Neural cell (in vitro differentiated cells): ENCODE data around the gene PROK1. TPM values are rescaled to one million over a fixed set of nuclear protein-coding genes. Genes with fewer than 3 reads are reported as not detected.

Experiments used
- H2AFZ ChIP-seq: fragments of 200-600, 300-800 bp; sonication (generic), shearing (Covaris generic); 2 replicates; pipeline ENCODE4 v1.6.0; 2014; ENCODE audit warnings: low read depth, mild to moderate bottlenecking, antibody characterized with exemption, low read length, moderate library complexity
- H3F3A ChIP-seq: fragments of 200-600 bp; shearing (Covaris generic); 2 replicates; pipeline ENCODE4 v1.6.1; 2016; ENCODE audit warnings: mild to moderate bottlenecking, moderate library complexity, mixed read lengths, antibody characterized with exemption, low read length; ENCODE audit not compliant: insufficient read depth, poor library complexity, severe bottlenecking
- H3K27ac ChIP-seq: fragments of 200-600, 300-800 bp; sonication (generic), shearing (Covaris generic); 2 replicates; pipeline ENCODE4 v1.5.1; 2014; ENCODE audit warnings: mild to moderate bottlenecking, low read length, moderate library complexity
- H3K27me3 ChIP-seq: fragments of 300-800, 200-600 bp; sonication (generic), shearing (Covaris generic); 2 replicates; pipeline ENCODE4 v1.6.0; 2014; ENCODE audit warnings: mild to moderate bottlenecking, low read depth, low read length, moderate library complexity; ENCODE audit not compliant: insufficient read depth
- H3K36me3 ChIP-seq: fragments of 300-800, 200-600 bp; sonication (generic), shearing (Covaris generic); 2 replicates; pipeline ENCODE4 v1.5.1; 2014; ENCODE audit warnings: mild to moderate bottlenecking, antibody characterized with exemption, low read length, moderate library complexity; ENCODE audit not compliant: insufficient read depth
- H3K4me2 ChIP-seq: fragments of 300-800, 200-600 bp; sonication (generic), shearing (Covaris generic); 2 replicates; pipeline ENCODE4 v1.6.0; 2014; ENCODE audit warnings: mild to moderate bottlenecking, low read length
- H3K4me3 ChIP-seq: fragments of 300-800, 200-600 bp; sonication (generic), shearing (Covaris generic); 2 replicates; pipeline ENCODE4 v1.5.1; 2014; ENCODE audit warnings: mild to moderate bottlenecking, low read length, moderate library complexity
- H3K79me2 ChIP-seq: fragments of 200-600 bp; shearing (Covaris generic); replicated peaks from 2 replicates; pipeline ENCODE4 v1.6.0; 2014; ENCODE audit warnings: mild to moderate bottlenecking, low read length, moderate library complexity; ENCODE audit not compliant: insufficient read depth
- H3K9ac ChIP-seq: fragments of 300-800, 200-600 bp; sonication (generic), shearing (Covaris generic); 2 replicates; pipeline ENCODE4 v1.6.1; 2016; ENCODE audit warnings: mild to moderate bottlenecking, low read length, mixed read lengths
- H3K9me2 ChIP-seq: fragments of 200-600 bp; shearing (Covaris generic); 2 replicates; pipeline ENCODE4 v1.6.1; 2016; ENCODE audit warnings: mild to moderate bottlenecking, low read length, mixed read lengths; ENCODE audit not compliant: insufficient read depth
- H3K9me3 ChIP-seq: fragments of 200-600, 300-800 bp; sonication (generic), shearing (Covaris generic); 2 replicates; pipeline ENCODE4 v1.6.1; 2016; ENCODE audit warnings: mild to moderate bottlenecking, mixed run types, low read length, moderate library complexity, mixed read lengths
- H4K20me1 ChIP-seq: fragments of 200-600 bp; shearing (Covaris generic); 2 replicates; pipeline ENCODE4 v1.6.1; 2016; ENCODE audit warnings: mild to moderate bottlenecking, mixed run types; ENCODE audit not compliant: insufficient read depth
- EP300 ChIP-seq: fragments of 450-650 bp; conservative IDR thresholded peaks from 2 replicates; pipeline ENCODE4 v1.6.1; 2014; ENCODE audit warnings: antibody characterized with exemption, mild to moderate bottlenecking, moderate library complexity; ENCODE audit not compliant: poor library complexity, severe bottlenecking
- EZH2 ChIP-seq: fragments of 200-600, 300-800 bp; shearing (Covaris generic), sonication (generic); IDR thresholded peaks from 2 replicates; pipeline ENCODE4 v1.6.1; 2014; ENCODE audit warnings: antibody characterized with exemption, low read length, borderline replicate concordance, mild to moderate bottlenecking; ENCODE audit not compliant: insufficient read depth, poor library complexity, severe bottlenecking
- MXI1 ChIP-seq: fragments of 450-650 bp; conservative IDR thresholded peaks from 2 replicates; pipeline ENCODE4 v1.6.1; 2014; ENCODE audit warnings: antibody characterized with exemption, mild to moderate bottlenecking; ENCODE audit not compliant: poor library complexity, severe bottlenecking
- POLR2AphosphoS5 ChIP-seq: IDR thresholded peaks from 2 replicates; pipeline ENCODE4 v1.6.1; 2012
- RAD21 ChIP-seq: fragments of 450-650 bp; conservative IDR thresholded peaks from 2 replicates; pipeline ENCODE4 v1.6.1; 2014; ENCODE audit warnings: antibody characterized with exemption, mild to moderate bottlenecking, moderate library complexity
- SMC3 ChIP-seq: fragments of 450-650 bp; conservative IDR thresholded peaks from 2 replicates; pipeline ENCODE4 v1.6.1; 2014; ENCODE audit warnings: antibody characterized with exemption, mild to moderate bottlenecking, moderate library complexity; ENCODE audit not compliant: poor library complexity
- TAF1 ChIP-seq: IDR thresholded peaks from 2 replicates; pipeline ENCODE4 v1.6.1; 2012; ENCODE audit warnings: low read depth
- polyA plus RNA-seq: library from polyadenylated mRNA; depleted of rRNA; stranded (reverse); fragments of >200 nt; gene quantifications from 2 replicates; pipeline ENCODE4 v1.2.3, GENCODE V29; 2014
- TF ChIP-seq, protein P1 (sequence below): fragments of 450-650 bp; IDR thresholded peaks from 2 replicates; pipeline ENCODE4 v1.5.1; 2014; ENCODE audit warnings: antibody characterized with exemption, mild to moderate bottlenecking, moderate library complexity; ENCODE audit not compliant: poor library complexity, severe bottlenecking
- TF ChIP-seq, protein P2 (sequence below): IDR thresholded peaks from 2 replicates; pipeline ENCODE4 v1.6.1; 2012; ENCODE audit warnings: borderline replicate concordance

The PROK1 gene
- polyA plus RNA-seq, 1 donor from 2014 or later: 0.54 TPM

DNA sequence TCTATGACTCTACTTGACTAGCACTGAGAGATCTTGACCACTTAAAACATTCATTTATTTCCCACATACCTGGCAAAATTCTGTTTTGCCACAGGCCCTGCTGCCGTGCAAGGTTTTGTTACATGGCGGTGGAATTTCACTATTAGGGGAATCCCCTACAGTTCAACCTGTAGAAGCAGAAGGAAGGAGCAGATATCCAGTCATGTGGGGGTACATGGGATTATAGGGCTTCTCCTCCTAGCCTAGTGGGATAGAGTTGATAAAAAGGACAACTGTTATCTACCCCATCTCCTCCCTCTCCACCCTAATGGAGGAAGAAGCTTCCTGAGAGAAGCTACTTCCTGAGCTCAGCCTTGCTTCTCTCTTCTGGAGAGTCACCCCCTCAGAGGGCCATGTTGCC, 17.7 kb upstream of the PROK1 start:
- no peak overlapping the region for H2AFZ ChIP-seq
- no peak overlapping the region for H3K4me2 ChIP-seq
- H3F3A ChIP-seq: no peaks in the 10 kb centered on the region

DNA sequence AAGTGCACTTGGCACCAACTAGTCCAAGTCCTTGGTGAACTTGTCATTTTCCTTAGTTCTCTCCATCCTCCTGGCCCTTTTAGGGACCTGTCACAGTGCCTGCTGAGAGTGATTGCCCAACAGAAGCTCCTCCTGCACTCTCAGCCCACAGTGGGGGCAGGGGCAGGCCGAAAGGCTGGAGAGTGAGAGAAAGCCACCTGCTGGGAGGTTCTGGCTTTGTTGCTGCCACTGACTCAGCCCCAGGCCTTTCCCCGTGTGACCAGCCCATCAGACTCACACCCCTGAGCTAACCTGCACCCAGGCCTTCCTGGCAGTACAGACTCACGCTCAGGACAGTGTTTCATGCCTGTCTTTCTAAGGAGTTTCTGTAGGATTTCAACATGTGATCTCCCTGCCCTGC, 17.1 kb upstream of the PROK1 start:
- H3K27me3 ChIP-seq: no peaks in the 10 kb centered on the region
- no peaks in the 10 kb centered on the region for H3K9me3 ChIP-seq
- H4K20me1 ChIP-seq: no peaks in the 10 kb centered on the region
- no peak for TF ChIP-seq TAF1
- TF ChIP-seq EZH2: no peak
- no peak for TF ChIP-seq RAD21
- TF ChIP-seq EP300: no peak
- TF ChIP-seq, protein P1, sequence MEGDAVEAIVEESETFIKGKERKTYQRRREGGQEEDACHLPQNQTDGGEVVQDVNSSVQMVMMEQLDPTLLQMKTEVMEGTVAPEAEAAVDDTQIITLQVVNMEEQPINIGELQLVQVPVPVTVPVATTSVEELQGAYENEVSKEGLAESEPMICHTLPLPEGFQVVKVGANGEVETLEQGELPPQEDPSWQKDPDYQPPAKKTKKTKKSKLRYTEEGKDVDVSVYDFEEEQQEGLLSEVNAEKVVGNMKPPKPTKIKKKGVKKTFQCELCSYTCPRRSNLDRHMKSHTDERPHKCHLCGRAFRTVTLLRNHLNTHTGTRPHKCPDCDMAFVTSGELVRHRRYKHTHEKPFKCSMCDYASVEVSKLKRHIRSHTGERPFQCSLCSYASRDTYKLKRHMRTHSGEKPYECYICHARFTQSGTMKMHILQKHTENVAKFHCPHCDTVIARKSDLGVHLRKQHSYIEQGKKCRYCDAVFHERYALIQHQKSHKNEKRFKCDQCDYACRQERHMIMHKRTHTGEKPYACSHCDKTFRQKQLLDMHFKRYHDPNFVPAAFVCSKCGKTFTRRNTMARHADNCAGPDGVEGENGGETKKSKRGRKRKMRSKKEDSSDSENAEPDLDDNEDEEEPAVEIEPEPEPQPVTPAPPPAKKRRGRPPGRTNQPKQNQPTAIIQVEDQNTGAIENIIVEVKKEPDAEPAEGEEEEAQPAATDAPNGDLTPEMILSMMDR: no peak
- no peak for TF ChIP-seq POLR2AphosphoS5
- TF ChIP-seq, protein P2, sequence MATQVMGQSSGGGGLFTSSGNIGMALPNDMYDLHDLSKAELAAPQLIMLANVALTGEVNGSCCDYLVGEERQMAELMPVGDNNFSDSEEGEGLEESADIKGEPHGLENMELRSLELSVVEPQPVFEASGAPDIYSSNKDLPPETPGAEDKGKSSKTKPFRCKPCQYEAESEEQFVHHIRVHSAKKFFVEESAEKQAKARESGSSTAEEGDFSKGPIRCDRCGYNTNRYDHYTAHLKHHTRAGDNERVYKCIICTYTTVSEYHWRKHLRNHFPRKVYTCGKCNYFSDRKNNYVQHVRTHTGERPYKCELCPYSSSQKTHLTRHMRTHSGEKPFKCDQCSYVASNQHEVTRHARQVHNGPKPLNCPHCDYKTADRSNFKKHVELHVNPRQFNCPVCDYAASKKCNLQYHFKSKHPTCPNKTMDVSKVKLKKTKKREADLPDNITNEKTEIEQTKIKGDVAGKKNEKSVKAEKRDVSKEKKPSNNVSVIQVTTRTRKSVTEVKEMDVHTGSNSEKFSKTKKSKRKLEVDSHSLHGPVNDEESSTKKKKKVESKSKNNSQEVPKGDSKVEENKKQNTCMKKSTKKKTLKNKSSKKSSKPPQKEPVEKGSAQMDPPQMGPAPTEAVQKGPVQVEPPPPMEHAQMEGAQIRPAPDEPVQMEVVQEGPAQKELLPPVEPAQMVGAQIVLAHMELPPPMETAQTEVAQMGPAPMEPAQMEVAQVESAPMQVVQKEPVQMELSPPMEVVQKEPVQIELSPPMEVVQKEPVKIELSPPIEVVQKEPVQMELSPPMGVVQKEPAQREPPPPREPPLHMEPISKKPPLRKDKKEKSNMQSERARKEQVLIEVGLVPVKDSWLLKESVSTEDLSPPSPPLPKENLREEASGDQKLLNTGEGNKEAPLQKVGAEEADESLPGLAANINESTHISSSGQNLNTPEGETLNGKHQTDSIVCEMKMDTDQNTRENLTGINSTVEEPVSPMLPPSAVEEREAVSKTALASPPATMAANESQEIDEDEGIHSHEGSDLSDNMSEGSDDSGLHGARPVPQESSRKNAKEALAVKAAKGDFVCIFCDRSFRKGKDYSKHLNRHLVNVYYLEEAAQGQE: no peak
- TF ChIP-seq SMC3: no peak
- TF ChIP-seq MXI1: no peak
- H3K79me2 ChIP-seq: no peaks in the 10 kb centered on the region
- no peak overlapping the region for H3K4me3 ChIP-seq
- H2AFZ ChIP-seq: no peak overlapping the region
- no peaks in the 10 kb centered on the region for H3F3A ChIP-seq
- no peaks in the 10 kb centered on the region for H3K36me3 ChIP-seq
- no peak overlapping the region for H3K9ac ChIP-seq
- no peak overlapping the region for H3K27ac ChIP-seq
- H3K4me2 ChIP-seq: no peak overlapping the region
- no peaks in the 10 kb centered on the region for H3K9me2 ChIP-seq

More for the DNA sequence above, 17.7 kb upstream of the PROK1 start:
- Histone ChIP-seq H4K20me1 (no peaks in the 10 kb centered on the region), H3K79me2 (no peaks in the 10 kb centered on the region), H3K36me3 (no peaks in the 10 kb centered on the region), H3K9ac (no peak overlapping the region), H3K9me2 (no peaks in the 10 kb centered on the region), H3K4me3 (no peak overlapping the region), H3K27ac (no peak overlapping the region), H3K9me3 (no peaks in the 10 kb centered on the region), H3K27me3 (no peaks in the 10 kb centered on the region)
- no peak for TF ChIP-seq POLR2AphosphoS5

DNA sequence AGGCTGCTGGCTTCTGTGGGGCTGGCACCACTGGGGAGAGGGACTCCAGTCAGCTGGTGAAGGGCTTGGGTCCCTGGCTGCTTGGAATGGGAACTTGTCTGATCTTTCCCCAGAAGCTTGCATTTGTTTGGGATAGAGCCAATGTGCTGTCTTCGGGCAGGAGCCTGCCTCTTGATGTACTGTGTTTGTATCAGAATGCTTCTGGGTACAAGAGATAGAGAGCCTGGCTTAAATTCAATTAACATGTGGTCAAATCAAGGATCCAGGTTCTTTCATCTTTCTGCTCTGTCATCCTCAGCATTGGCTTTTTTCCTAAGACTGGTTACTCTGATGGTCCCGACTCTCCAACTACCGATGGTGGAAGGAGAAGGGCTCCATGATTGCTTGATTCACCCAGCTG, 16.0 kb upstream of the PROK1 start:
- no peaks in the 10 kb centered on the region for H3K9me2 ChIP-seq
- no peak overlapping the region for H3K9ac ChIP-seq
- TF ChIP-seq TAF1: no peak
- TF ChIP-seq RAD21: no peak
- no peak for TF ChIP-seq EP300
- TF ChIP-seq MXI1: no peak
- TF ChIP-seq EZH2: no peak
- TF ChIP-seq, protein P1: no peak
- TF ChIP-seq, protein P2: no peak
- TF ChIP-seq SMC3: no peak
- no peak for TF ChIP-seq POLR2AphosphoS5
- H2AFZ ChIP-seq: no peak overlapping the region
- H3F3A ChIP-seq: no peaks in the 10 kb centered on the region
- H3K4me3 ChIP-seq: no peak overlapping the region
- H3K79me2 ChIP-seq: no peaks in the 10 kb centered on the region
- H3K4me2 ChIP-seq: no peak overlapping the region
- no peak overlapping the region for H3K27ac ChIP-seq
- no peaks in the 10 kb centered on the region for H3K36me3 ChIP-seq
- no peaks in the 10 kb centered on the region for H3K27me3 ChIP-seq
- no peaks in the 10 kb centered on the region for H4K20me1 ChIP-seq
- H3K9me3 ChIP-seq: no peaks in the 10 kb centered on the region
